GM19395 (cell line): ENCODE results near the gene CNIH4.
A peak's percentile ranks its signal among the peaks of the same experiment; 100 is the strongest.
"Not testable (repeated sequence)": the region's sequence is repeated elsewhere in the genome, so short reads cannot be mapped to it uniquely, and the experiment has no call there.

Experiments
- ATAC-seq: cut with Tn5 transposase; IDR thresholded peaks from one replicate; pipeline ENCODE4 v1.9.1; 2021; ENCODE audit warnings: mild to moderate bottlenecking, moderate library complexity; ENCODE audit not compliant: unreplicated experiment

CNIH4 gene

GRCh38 chr1:224356685-224357625 lies at the start of gene CNIH4:
CNIH4 (plus strand) TSS chr1:224356879; CDS start chr1:224356925, 46 bp downstream.
- peak; percentile 99 for ATAC-seq

- ATAC-seq = no peak
These were observed 48.6 kb upstream of the CNIH4 start for GRCh38 chr1:224308064-224308463.

GRCh38 chr1:224311503-224311902 lies 45.2 kb upstream of the CNIH4 start:
- ATAC-seq = not testable (repeated sequence)

- no peak for ATAC-seq
These were observed 44.7 kb upstream of the CNIH4 start for GRCh38 chr1:224312025-224312424.

GRCh38 chr1:224317383-224318045 lies 39.2 kb upstream of the CNIH4 start:
- no peak for ATAC-seq

- ATAC-seq = no peak
These were observed 35.0 kb upstream of the CNIH4 start for GRCh38 chr1:224321706-224322105.

- no peak for ATAC-seq
These were observed 30.7 kb upstream of the CNIH4 start for GRCh38 chr1:224325959-224326358.

- no peak for ATAC-seq
These were observed 28.0 kb upstream of the CNIH4 start for GRCh38 chr1:224328644-224329043.

- no peak for ATAC-seq
These were observed 27.2 kb upstream of the CNIH4 start for GRCh38 chr1:224329484-224329841.

GRCh38 chr1:224329842-224330753 lies 26.6 kb upstream of the CNIH4 start, which contains the start of gene NVL:
NVL (minus strand) TSS chr1:224330172; CDS start chr1:224330127, 45 bp downstream.
- peak; percentile 83 for ATAC-seq

GRCh38 chr1:224331326-224331725 lies 25.4 kb upstream of the CNIH4 start:
- ATAC-seq = no peak

GRCh38 chr1:224331824-224332223 lies 24.9 kb upstream of the CNIH4 start:
- no peak for ATAC-seq

GRCh38 chr1:224333309-224333926 lies 23.3 kb upstream of the CNIH4 start:
- ATAC-seq = peak; percentile 59

- no peak for ATAC-seq
These were observed 22.5 kb upstream of the CNIH4 start for GRCh38 chr1:224333939-224334786.

- no peak for ATAC-seq
These were observed 18.4 kb upstream of the CNIH4 start for GRCh38 chr1:224338150-224338838.

- no peak for ATAC-seq
These were observed 17.1 kb upstream of the CNIH4 start for GRCh38 chr1:224339442-224340033.

- ATAC-seq = peak; percentile 85
These were observed 16.0 kb upstream of the CNIH4 start for GRCh38 chr1:224340453-224341384.
